GM12875 (cell line): ENCODE data around the gene HLA-DOB.

Source experiments
- H3K4me3 ChIP-seq: one replicate; pipeline ENCODE4 v1.5.1; 2011; ENCODE audit warnings: low read depth, low read length, control low read depth
- CTCF ChIP-seq: IDR thresholded peaks from 2 replicates; pipeline ENCODE4 v1.5.1; 2011; ENCODE audit warnings: low read depth, mild to moderate bottlenecking, control low read depth, inconsistent platforms, low read length, moderate library complexity, borderline replicate concordance; ENCODE audit not compliant: insufficient read depth

Gene HLA-DOB

GRCh38 chr6:32827025-32827424 lies 10.2 kb upstream of the HLA-DOB start:
- H3K4me3 ChIP-seq, result no peak overlapping the region
- TF ChIP-seq CTCF, result no peak

- no peak overlapping the region for H3K4me3 ChIP-seq
- TF ChIP-seq CTCF, result 0 out of 2 replicates have a peak, but pooled peaks have one; percentile 13
Measured at GRCh38 chr6:32825966-32826365, 9.2 kb upstream of the HLA-DOB start.

DNA sequence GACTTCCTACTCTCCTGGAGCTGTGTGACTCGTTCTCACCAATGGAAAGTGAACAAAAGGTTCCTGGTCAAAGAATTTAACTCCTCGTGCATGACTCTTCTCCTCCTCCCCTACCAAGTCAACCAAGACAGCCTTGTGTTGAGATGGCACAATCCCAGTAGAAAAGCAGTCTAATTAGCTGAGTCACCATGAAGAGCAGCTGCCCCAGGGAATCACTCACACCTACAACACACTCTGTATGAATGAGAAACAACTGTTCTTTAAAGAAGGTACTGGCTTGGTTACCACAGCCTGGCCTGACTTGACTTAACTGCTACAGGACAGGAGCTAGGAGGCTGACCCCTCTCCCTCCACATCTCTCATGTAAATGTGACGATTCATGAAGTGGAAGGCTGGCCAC lies 2.9 kb upstream of the HLA-DOB start:
- no peak for TF ChIP-seq CTCF
- no peak overlapping the region for H3K4me3 ChIP-seq

DNA sequence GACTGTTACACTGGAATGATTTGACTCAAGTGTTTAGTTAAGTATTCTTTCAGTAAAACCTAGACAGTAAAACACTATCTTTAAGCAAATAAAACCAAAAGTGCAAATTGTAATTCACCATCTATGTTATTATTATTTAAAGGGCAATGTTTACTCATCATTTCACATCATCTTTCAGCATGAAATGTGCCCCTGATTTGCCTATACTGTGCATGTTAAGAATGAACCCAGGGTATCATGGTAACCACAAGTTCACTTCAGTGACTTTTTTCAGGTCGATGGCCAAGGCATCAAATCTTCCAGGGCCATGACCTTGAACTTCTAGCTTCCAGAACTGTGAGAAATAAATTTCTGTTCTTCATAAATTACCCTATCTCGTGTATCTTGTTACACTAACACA lies 2.1 kb upstream of the HLA-DOB start:
- no peak for TF ChIP-seq CTCF
- no peak overlapping the region for H3K4me3 ChIP-seq

DNA sequence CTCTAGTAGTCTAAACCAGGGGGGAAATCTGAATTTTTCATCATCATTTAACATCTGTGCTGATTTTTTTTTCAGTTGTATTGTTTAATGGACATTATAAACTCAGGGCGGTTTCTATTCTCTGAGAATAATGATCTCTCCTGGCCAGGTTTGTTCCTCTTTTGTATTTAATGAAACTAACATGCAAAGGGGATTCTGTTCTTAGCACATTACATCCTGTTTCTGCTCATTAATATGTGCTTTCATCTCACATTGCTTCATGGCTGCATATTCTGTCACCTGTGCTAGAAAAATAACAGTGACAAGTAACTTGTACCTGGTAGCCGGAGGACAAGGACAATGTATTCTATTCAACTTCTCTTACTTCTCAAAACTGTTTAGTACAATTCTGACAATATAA lies 806 bp downstream of the HLA-DOB start:
- TF ChIP-seq CTCF, result no peak
- H3K4me3 ChIP-seq, result peak overlapping the region; percentile 49

DNA sequence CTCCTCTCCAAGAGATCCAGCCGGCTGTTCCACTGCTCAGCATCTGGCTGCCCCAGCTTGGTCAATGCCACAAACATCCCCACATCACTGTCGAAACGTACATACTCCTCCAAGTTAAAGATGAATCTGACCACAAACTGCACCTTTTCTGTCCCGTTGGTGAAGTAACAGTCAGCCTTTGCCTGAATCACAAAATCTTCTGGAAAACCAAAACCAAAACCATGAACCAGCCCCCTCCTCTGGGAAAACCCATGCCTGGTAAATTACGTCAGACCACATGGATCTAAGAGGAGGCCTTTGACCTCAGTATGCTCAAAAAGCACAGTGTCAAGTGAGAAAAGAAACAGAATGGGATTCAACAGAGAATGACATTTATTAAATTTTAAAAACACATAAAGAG lies 1.7 kb downstream of the HLA-DOB start:
- TF ChIP-seq CTCF, result no peak
- peak overlapping the region; percentile 24 for H3K4me3 ChIP-seq

DNA sequence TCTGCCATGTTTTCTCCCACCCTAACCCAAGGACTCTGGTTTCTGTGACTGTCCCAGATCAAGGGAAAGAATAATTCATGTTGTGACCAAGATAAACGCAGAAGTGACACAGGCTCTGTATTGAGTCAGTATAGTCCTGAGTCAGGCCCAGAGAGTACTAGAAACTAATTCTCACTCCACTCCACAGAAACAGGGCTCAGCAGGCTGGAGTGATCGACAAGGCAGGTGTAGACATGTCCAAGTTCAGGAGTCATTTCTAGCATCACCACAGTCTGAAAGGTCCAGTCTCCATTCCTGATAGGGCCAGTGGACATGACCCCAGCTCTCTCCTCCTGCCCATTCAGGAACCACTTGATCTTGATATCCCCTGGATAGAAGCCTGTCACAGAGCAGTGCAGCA lies 2.7 kb downstream of the HLA-DOB start:
- no peak overlapping the region for H3K4me3 ChIP-seq
- no peak for TF ChIP-seq CTCF
